RPMI8226 (cell line): ENCODE measurements around the gene DICER1.
"Not testable (repeated sequence)": the region's sequence is repeated elsewhere in the genome, so short reads cannot be mapped to it uniquely, and the experiment has no call there.

Experiments
- DNase-seq: peaks from one replicate; pipeline ENCODE4 v3.0.0-alpha.2; 2015

DICER1 gene

GRCh38 chr14:95157327-95158189, at the start of gene DICER1:
DICER1 (minus strand) TSS chr14:95157529; CDS start chr14:95133458, 24,071 bp downstream.
- peak; percentile 93 for DNase-seq

GRCh38 chr14:95206534-95206933, 49.2 kb upstream of the DICER1 start:
- DNase-seq, result no peak

GRCh38 chr14:95204705-95205104, 47.4 kb upstream of the DICER1 start:
- DNase-seq, result no peak

GRCh38 chr14:95201745-95202144, 44.4 kb upstream of the DICER1 start:
- DNase-seq, result not testable (repeated sequence)

- DNase-seq, result no peak
Measured at GRCh38 chr14:95200404-95200803, 43.1 kb upstream of the DICER1 start.

GRCh38 chr14:95199298-95199983, 42.1 kb upstream of the DICER1 start:
- no peak for DNase-seq

- no peak for DNase-seq
Measured at GRCh38 chr14:95198320-95198719, 41.0 kb upstream of the DICER1 start.

- DNase-seq, result no peak
Measured at GRCh38 chr14:95197551-95197950, 40.2 kb upstream of the DICER1 start.

- DNase-seq, result no peak
Measured at GRCh38 chr14:95196826-95197545, 39.7 kb upstream of the DICER1 start.

- DNase-seq, result peak; percentile 15
Measured at GRCh38 chr14:95196268-95196667, 38.9 kb upstream of the DICER1 start.

GRCh38 chr14:95195031-95195430, 37.7 kb upstream of the DICER1 start:
- no peak for DNase-seq

- DNase-seq, result no peak
Measured at GRCh38 chr14:95193081-95193480, 35.8 kb upstream of the DICER1 start.

GRCh38 chr14:95192311-95192710, 35.0 kb upstream of the DICER1 start:
- no peak for DNase-seq

- no peak for DNase-seq
Measured at GRCh38 chr14:95191445-95192199, 34.3 kb upstream of the DICER1 start.

- DNase-seq, result no peak
Measured at GRCh38 chr14:95190857-95191256, 33.5 kb upstream of the DICER1 start.

- DNase-seq, result no peak
Measured at GRCh38 chr14:95190346-95190840, 33.1 kb upstream of the DICER1 start.

- DNase-seq, result no peak
Measured at GRCh38 chr14:95189367-95190132, 32.2 kb upstream of the DICER1 start.

- no peak for DNase-seq
Measured at GRCh38 chr14:95188380-95188779, 31.1 kb upstream of the DICER1 start.

- no peak for DNase-seq
Measured at GRCh38 chr14:95185767-95186392, 28.6 kb upstream of the DICER1 start.

GRCh38 chr14:95185033-95185766, 27.9 kb upstream of the DICER1 start:
- DNase-seq, result peak; percentile 66

- DNase-seq, result no peak
Measured at GRCh38 chr14:95184413-95184790, 27.1 kb upstream of the DICER1 start.
